Midbrain (tissue), 1 donor: ENCODE data around the gene GRID2.
"Not testable (repeated sequence)": the region's sequence is repeated elsewhere in the genome, so short reads cannot be mapped to it uniquely, and the experiment has no call there.

Source experiments
- DNase-seq: peaks from one replicate; lab custom pipeline; 2025; lab: John Stamatoyannopoulos, UW

Gene GRID2

GRCh38 chr4:92438722-92439121 lies 135.0 kb downstream of the GRID2 start:
- not testable (repeated sequence) for DNase-seq

GRCh38 chr4:92442131-92442530 lies 138.4 kb downstream of the GRID2 start:
- not testable (repeated sequence) for DNase-seq

- DNase-seq = not testable (repeated sequence)
These were observed 140.5 kb downstream of the GRID2 start for GRCh38 chr4:92444143-92444843.

GRCh38 chr4:92445127-92445526 lies 141.4 kb downstream of the GRID2 start:
- DNase-seq = no peak

GRCh38 chr4:92447255-92447905 lies 143.6 kb downstream of the GRID2 start:
- DNase-seq = no peak

GRCh38 chr4:92448176-92448575 lies 144.4 kb downstream of the GRID2 start:
- not testable (repeated sequence) for DNase-seq

GRCh38 chr4:92450694-92451093 lies 146.9 kb downstream of the GRID2 start:
- DNase-seq = no peak

GRCh38 chr4:92451782-92452181 lies 148.0 kb downstream of the GRID2 start:
- no peak for DNase-seq

- not testable (repeated sequence) for DNase-seq
These were observed 148.6 kb downstream of the GRID2 start for GRCh38 chr4:92452383-92452782.

- no peak for DNase-seq
These were observed 151.6 kb downstream of the GRID2 start for GRCh38 chr4:92455329-92455839.

GRCh38 chr4:92455951-92456350 lies 152.2 kb downstream of the GRID2 start:
- DNase-seq = no peak

GRCh38 chr4:92461732-92462131 lies 158.0 kb downstream of the GRID2 start:
- DNase-seq = no peak

GRCh38 chr4:92477298-92477697 lies 173.5 kb downstream of the GRID2 start:
- no peak for DNase-seq

- DNase-seq = no peak
These were observed 179.6 kb downstream of the GRID2 start for GRCh38 chr4:92483341-92483740.

- DNase-seq = no peak
These were observed 184.7 kb downstream of the GRID2 start for GRCh38 chr4:92488496-92488895.

GRCh38 chr4:92497141-92497540 lies 193.4 kb downstream of the GRID2 start:
- DNase-seq = no peak

GRCh38 chr4:92501456-92501855 lies 197.7 kb downstream of the GRID2 start:
- no peak for DNase-seq

GRCh38 chr4:92506933-92507332 lies 203.2 kb downstream of the GRID2 start:
- no peak for DNase-seq

GRCh38 chr4:92514627-92515026 lies 210.9 kb downstream of the GRID2 start:
- DNase-seq = no peak

GRCh38 chr4:92516450-92516849 lies 212.7 kb downstream of the GRID2 start:
- no peak for DNase-seq

- DNase-seq = no peak
These were observed 216.0 kb downstream of the GRID2 start for GRCh38 chr4:92519727-92520126.

- no peak for DNase-seq
These were observed 216.8 kb downstream of the GRID2 start for GRCh38 chr4:92520563-92520962.

GRCh38 chr4:92521941-92522340 lies 218.2 kb downstream of the GRID2 start:
- no peak for DNase-seq
